Urinary bladder (tissue), 4 donors: ENCODE data around the gene SLC38A9. TPM values are rescaled to one million over a fixed set of nuclear protein-coding genes. Genes with fewer than 3 reads are reported as not detected.

ENCODE experiments used
- DNase-seq: peaks from one replicate; pipeline ENCODE4 v3.0.0-alpha.2; 2015; ENCODE audit errors: extremely low spot score
- H3K27ac ChIP-seq: one replicate; pipeline ENCODE4 v1.5.1; 2013; ENCODE audit warnings: low read depth, mild to moderate bottlenecking, moderate library complexity
- H3K36me3 ChIP-seq: one replicate; pipeline ENCODE4 v1.6.1; 2013; ENCODE audit warnings: mild to moderate bottlenecking, moderate library complexity; ENCODE audit not compliant: insufficient read depth
- H3K4me1 ChIP-seq: one replicate; pipeline ENCODE4 v1.6.1; 2013; ENCODE audit warnings: mild to moderate bottlenecking, moderate library complexity; ENCODE audit not compliant: insufficient read depth
- H3K4me3 ChIP-seq: one replicate; pipeline ENCODE4 v1.5.1; 2013; ENCODE audit warnings: low read depth, low read length
- WGBS: extraction: QIAGEN DNeasy Blood & Tissue Kit; methylation state at CpG from one replicate; pipeline ENCODE4 v1.1.7; 2013; 5-methylcytosine and 5-hydroxymethylcytosine counted together
- polyA plus RNA-seq: library from polyadenylated mRNA; stranded (reverse); fragments of 200-250 nt; gene quantifications from one replicate; pipeline ENCODE4 v1.2.3, GENCODE V29; 2013
- total RNA-seq: library from RNA; depleted of rRNA; stranded (reverse); fragments of >200 nt; gene quantifications from one replicate; pipeline ENCODE4 v1.2.3, GENCODE V29; 2014
- donor health status: healthy with polysubstance abuse.
- donor health status: healthy.

The SLC38A9 gene
- total and polyA plus RNA-seq, 2 donors: 8.6 to 107 TPM

GRCh38 chr5:55667938-55668337 lies 44.2 kb downstream of the SLC38A9 start:
- WGBS: 96% methylated on average over 3 of the region's 3 CpGs
- no peak overlapping the region for H3K27ac ChIP-seq
- H3K4me3 ChIP-seq: no peak overlapping the region
- DNase-seq: no peak
- H3K36me3 ChIP-seq: no peaks in the 10 kb centered on the region
- no peaks in the 10 kb centered on the region for H3K4me1 ChIP-seq

DNA sequence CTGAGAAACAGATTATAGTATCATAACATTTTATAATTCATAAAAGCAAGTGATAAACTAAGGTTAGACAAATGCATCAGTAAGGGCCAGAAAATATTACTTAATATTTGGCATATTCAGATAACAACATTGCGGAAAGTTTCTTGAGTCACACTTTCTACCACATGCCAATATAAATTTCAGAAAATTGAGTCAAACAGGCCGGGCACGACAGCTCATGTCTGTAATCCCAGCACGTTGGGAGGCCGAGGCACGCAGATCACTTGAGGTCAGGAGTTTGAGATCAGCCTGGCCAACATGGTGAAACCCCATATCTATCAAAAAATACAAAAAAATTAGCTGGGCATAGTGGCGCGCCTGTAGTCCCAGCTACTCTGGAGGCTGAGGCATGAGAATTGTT lies 47.1 kb downstream of the SLC38A9 start:
- WGBS: 82% methylated on average over 8 of the region's 8 CpGs
- H3K4me1 ChIP-seq: no peaks in the 10 kb centered on the region
- H3K4me3 ChIP-seq: no peak overlapping the region
- DNase-seq: no peak
- H3K27ac ChIP-seq: no peak overlapping the region
- H3K36me3 ChIP-seq: no peaks in the 10 kb centered on the region

DNA sequence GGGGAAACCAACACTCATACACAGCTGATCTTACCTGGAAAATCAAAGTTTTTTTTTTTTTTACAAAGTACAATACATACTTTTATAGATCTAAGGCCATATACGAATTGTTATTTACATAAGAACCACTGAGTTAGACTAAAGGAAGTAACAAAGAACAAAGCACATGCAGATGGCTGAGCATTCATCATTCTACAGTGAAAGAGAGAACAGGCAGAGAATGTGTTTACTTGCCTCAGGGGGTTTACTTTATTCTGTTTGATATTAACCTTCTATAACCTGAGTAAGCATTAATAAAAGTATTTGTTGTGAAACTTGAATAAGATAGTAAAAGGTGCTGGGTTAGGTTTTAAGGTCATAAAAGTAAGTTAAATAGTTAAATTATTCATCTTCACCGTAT lies 54.7 kb downstream of the SLC38A9 start:
- 51% methylated on average over 2 of the region's 2 CpGs for WGBS

GRCh38 chr5:55650386-55650785 lies 61.7 kb downstream of the SLC38A9 start:
- Histone ChIP-seq H3K4me1 (no peaks in the 10 kb centered on the region), H3K27ac (no peak overlapping the region), H3K36me3 (no peaks in the 10 kb centered on the region), H3K4me3 (no peak overlapping the region)
- DNase-seq: no peak
- 20% methylated on average over 3 of the region's 3 CpGs for WGBS

More for the DNA sequence above, 54.7 kb downstream of the SLC38A9 start:
- Histone ChIP-seq H3K4me1 (no peaks in the 10 kb centered on the region), H3K4me3 (no peak overlapping the region), H3K36me3 (no peaks in the 10 kb centered on the region), H3K27ac (no peak overlapping the region)
- DNase-seq: no peak

GRCh38 chr5:55649963-55650362 lies 62.2 kb downstream of the SLC38A9 start:
- no peak for DNase-seq
- Histone ChIP-seq H3K4me1 (no peaks in the 10 kb centered on the region), H3K27ac (no peak overlapping the region), H3K36me3 (no peaks in the 10 kb centered on the region), H3K4me3 (no peak overlapping the region)

DNA sequence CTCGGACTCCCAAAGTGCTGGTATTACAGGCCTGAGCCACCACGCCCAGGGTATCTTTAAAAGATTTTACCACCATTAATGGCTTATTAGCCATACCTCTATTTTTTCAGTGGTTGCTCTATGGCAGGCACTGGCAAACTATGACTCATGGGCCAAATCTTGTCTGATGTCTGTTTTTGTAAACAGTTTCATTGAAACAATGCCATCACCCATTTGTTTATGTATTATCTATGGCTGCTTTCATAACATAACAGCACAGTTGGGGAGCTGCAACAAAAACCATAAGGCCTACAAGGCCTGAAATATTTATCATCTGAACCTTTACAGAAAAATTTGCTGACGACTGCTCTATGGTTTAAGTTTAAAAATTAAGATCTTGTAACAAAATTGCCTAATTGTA lies 66.8 kb downstream of the SLC38A9 start:
- DNase-seq: no peak
- 60% methylated on average over 3 of the region's 3 CpGs for WGBS
- Histone ChIP-seq H3K4me3 (no peak overlapping the region), H3K36me3 (no peaks in the 10 kb centered on the region), H3K4me1 (no peaks in the 10 kb centered on the region), H3K27ac (no peak overlapping the region)

DNA sequence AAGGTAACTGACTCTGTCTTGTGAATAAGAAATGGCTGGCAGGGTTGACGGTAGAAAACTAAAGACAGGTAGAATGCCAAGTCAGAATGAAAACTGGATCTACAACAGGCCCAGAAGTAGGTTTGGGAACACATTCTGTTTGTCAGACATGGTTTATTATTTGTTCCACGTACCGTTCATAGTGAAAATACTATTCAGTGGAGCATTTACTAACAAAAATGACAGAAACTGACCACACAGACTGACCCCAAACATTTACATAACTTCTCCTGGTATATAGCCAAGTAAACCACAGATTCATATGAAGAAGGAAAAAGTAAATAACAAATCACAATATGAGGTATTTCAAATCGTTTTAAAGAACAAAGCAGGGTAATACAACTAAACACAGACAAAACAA lies 73.7 kb downstream of the SLC38A9 start:
- WGBS: 45% methylated on average over 4 of the region's 4 CpGs
- no peaks in the 10 kb centered on the region for H3K36me3 ChIP-seq
- no peak overlapping the region for H3K4me3 ChIP-seq
- H3K4me1 ChIP-seq: no peaks in the 10 kb centered on the region
- H3K27ac ChIP-seq: peak overlapping the region; percentile 23
- DNase-seq: no peak

- WGBS: 83% methylated on average over 2 of the region's 2 CpGs
- Histone ChIP-seq H3K36me3 (no peaks in the 10 kb centered on the region), H3K4me1 (no peaks in the 10 kb centered on the region), H3K27ac (no peak overlapping the region), H3K4me3 (no peak overlapping the region)
- no peak for DNase-seq
These were observed 74.1 kb downstream of the SLC38A9 start for GRCh38 chr5:55638051-55638450.

DNA sequence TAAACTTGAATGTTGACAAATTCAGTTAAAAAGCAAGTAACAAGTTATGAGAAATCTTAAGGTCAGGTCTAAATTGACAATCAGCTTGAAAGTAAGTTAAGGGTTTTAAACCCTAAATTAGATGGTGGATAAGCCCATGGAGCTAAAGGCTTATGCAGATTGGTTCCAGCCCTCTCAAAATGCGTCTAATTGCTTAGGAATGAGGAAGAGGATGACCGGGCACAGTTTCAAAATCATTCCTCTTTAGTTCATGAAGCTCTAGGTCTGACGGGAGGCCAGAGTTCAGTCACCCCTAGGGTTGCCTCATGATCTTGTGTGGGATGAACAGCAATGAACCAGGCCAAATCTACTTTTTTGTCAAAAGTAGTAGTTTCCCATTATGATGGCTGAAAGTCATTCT lies 75.4 kb downstream of the SLC38A9 start:
- no peak for DNase-seq
- H3K27ac ChIP-seq: peak overlapping the region; percentile 74
- no peak overlapping the region for H3K4me3 ChIP-seq
- no peaks in the 10 kb centered on the region for H3K36me3 ChIP-seq
- H3K4me1 ChIP-seq: no peaks in the 10 kb centered on the region
- 16% methylated on average over 3 of the region's 3 CpGs for WGBS

GRCh38 chr5:55636177-55636576 lies 75.9 kb downstream of the SLC38A9 start:
- Histone ChIP-seq H3K36me3 (no peaks in the 10 kb centered on the region), H3K4me3 (no peak overlapping the region), H3K4me1 (no peaks in the 10 kb centered on the region), H3K27ac (no peak overlapping the region)
- WGBS: 14% methylated on average over 2 of the region's 2 CpGs
- peak; percentile 82 for DNase-seq

GRCh38 chr5:55634866-55635265 lies 77.3 kb downstream of the SLC38A9 start:
- no peak overlapping the region for H3K4me3 ChIP-seq

DNA sequence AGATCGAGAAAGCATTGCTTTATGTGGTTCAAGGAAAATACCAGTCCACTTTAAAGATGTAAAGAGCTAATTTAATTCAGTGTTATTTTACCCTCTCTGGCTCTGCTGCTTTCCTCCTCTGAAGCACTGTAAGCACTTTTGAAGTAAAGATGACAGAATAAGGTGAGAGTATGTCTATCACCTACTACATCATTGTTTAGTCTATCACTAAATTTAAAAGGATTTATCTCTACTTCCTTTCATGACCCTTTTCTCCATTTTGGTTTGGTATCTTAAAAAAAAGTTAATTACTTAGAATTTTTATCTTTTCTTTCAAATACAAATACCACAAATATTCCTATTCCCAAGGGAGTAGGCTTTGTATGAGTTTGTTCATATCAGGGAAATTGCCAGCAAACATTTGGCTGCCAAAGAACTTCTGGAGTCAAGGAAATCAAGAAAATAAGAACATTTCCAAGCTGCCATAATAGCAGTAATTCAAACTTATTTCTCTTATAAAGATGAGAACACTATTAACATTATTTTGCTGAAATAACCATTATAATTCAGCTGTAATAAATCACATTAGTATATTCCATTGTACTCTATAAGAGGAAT lies 77.8 kb downstream of the SLC38A9 start:
- peak; percentile 54 for DNase-seq
- Histone ChIP-seq H3K36me3 (no peaks in the 10 kb centered on the region), H3K27ac (peak overlapping the region; percentile 50), H3K4me1 (no peaks in the 10 kb centered on the region), H3K4me3 (no peak overlapping the region)
- WGBS: 55% methylated on average over 1 of the region's 1 CpG

More at GRCh38 chr5:55634866-55635265, 77.3 kb downstream of the SLC38A9 start:
- Histone ChIP-seq H3K4me1 (no peaks in the 10 kb centered on the region), H3K36me3 (no peaks in the 10 kb centered on the region), H3K27ac (no peak overlapping the region)
- no peak for DNase-seq

- no peak overlapping the region for H3K27ac ChIP-seq
- H3K36me3 ChIP-seq: no peaks in the 10 kb centered on the region
- DNase-seq: no peak
- no peak overlapping the region for H3K4me3 ChIP-seq
- no peaks in the 10 kb centered on the region for H3K4me1 ChIP-seq
- WGBS: 45% methylated on average over 4 of the region's 4 CpGs
These were observed 78.4 kb downstream of the SLC38A9 start for GRCh38 chr5:55633574-55634208.

GRCh38 chr5:55629815-55630214 lies 82.3 kb downstream of the SLC38A9 start:
- Histone ChIP-seq H3K36me3 (no peaks in the 10 kb centered on the region), H3K4me3 (no peak overlapping the region), H3K4me1 (peaks cover 3% of the 10 kb centered on the region), H3K27ac (no peak overlapping the region)
- WGBS: 62% methylated on average over 5 of the region's 5 CpGs
- DNase-seq: no peak
